GM13976 (cell line): ENCODE data around the gene WNT5B.
"Not testable (repeated sequence)": the region's sequence is repeated elsewhere in the genome, so short reads cannot be mapped to it uniquely, and the experiment has no call there.

Experiments
- DNase-seq: peaks from one replicate; pipeline ENCODE4 v3.0.0; 2012; ENCODE audit warnings: low spot score
- in situ Hi-C: fragments of 300-500 bp; cut with MboI; formaldehyde crosslinking; loops from one replicate; pipeline ENCODE4 v1.12.0; 2022; ENCODE audit warnings: low sequenced_read_pairs, mixed read lengths, inconsistent platforms; ENCODE audit not compliant: unreplicated experiment
- TF ChIP-seq, protein P1 (sequence below): IDR thresholded peaks from 2 replicates; pipeline ENCODE4 v1.5.1; 2012; ENCODE audit warnings: borderline replicate concordance, mild to moderate bottlenecking; ENCODE audit not compliant: insufficient read depth; ENCODE audit errors: extremely low read depth, missing control alignments, control extremely low read depth

The WNT5B gene

DNA sequence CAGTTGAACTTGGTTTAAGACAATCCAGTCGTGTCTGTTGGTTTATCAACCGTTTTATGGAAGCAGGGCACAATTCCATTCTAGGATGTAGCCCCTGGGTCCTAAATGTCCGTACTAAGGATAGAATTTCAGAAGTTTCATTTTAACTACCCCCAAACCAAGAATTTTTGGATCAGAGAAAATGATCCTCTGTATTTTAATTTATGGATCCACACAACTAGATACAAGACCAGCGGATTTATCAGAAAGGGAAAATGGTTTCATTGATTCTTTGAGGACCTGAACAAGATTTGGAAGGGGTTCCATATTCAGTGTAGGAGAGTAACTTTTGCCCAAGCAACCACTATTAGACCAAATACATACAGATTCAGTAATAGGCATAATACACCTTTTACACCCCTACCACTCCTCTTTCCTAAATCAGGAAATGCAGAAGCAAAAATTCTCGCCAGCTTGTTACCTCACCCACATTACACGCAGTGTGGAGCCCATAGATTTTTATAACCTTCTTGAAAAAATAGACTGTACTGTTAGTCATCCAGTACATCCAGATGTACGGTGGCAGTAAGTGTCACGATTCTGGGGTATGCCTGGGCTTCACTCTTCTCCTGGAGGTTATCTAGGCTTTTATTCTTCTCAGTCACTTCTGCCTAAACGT lies 33.2 kb upstream of the WNT5B start:
- no peak for DNase-seq
- in situ Hi-C loops = loop anchor here (25.0 kb wide), 1 partner anchor 1034 kb away; no protein-coding TSS in a partner anchor

DNA sequence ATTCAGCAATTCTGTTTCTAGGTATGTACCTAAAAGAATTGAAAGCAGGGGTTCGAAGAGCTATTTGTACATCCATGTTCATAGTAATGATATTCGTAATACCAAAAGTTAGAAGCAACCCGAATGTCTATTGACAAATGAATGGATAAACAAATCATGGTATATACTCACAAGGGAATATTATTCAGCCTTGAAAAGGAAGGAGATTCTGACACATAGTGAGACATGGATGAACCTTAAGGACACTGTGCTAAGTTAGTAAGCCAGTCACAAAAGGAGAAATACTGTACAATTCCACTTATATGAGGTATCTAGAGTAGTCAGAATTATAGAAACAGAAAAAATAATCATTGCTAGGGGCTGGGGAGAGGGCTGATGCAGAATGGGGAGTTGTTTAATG lies 30.3 kb upstream of the WNT5B start:
- TF ChIP-seq, protein P1, sequence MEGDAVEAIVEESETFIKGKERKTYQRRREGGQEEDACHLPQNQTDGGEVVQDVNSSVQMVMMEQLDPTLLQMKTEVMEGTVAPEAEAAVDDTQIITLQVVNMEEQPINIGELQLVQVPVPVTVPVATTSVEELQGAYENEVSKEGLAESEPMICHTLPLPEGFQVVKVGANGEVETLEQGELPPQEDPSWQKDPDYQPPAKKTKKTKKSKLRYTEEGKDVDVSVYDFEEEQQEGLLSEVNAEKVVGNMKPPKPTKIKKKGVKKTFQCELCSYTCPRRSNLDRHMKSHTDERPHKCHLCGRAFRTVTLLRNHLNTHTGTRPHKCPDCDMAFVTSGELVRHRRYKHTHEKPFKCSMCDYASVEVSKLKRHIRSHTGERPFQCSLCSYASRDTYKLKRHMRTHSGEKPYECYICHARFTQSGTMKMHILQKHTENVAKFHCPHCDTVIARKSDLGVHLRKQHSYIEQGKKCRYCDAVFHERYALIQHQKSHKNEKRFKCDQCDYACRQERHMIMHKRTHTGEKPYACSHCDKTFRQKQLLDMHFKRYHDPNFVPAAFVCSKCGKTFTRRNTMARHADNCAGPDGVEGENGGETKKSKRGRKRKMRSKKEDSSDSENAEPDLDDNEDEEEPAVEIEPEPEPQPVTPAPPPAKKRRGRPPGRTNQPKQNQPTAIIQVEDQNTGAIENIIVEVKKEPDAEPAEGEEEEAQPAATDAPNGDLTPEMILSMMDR = no peak
- in situ Hi-C loops = loop anchor here (25.0 kb wide), 1 partner anchor 1036 kb away; no protein-coding TSS in a partner anchor
- no peak for DNase-seq

More for the DNA sequence above, 33.2 kb upstream of the WNT5B start:
- TF ChIP-seq, protein P1 = no peak

DNA sequence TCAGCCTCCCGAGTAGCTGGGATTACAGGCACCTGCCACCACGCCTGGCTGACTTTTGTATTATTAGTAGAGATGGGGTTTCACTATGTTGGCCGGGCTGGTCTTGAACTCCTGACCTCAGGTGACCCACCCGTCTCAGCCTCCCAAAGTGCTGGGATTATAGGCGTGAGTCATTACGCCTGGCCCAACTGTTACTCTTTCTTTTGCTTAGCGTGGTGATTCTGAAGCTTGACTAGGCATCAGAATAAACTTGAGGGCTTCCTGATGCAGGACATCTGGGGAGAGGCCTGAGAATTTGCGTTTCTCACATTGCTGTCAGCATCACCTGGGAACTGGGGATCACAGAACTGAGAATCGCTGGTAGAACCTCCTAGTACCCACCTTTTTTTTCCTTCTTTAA lies 26.3 kb upstream of the WNT5B start:
- in situ Hi-C loops, DNase-seq: not testable (repeated sequence)

DNA sequence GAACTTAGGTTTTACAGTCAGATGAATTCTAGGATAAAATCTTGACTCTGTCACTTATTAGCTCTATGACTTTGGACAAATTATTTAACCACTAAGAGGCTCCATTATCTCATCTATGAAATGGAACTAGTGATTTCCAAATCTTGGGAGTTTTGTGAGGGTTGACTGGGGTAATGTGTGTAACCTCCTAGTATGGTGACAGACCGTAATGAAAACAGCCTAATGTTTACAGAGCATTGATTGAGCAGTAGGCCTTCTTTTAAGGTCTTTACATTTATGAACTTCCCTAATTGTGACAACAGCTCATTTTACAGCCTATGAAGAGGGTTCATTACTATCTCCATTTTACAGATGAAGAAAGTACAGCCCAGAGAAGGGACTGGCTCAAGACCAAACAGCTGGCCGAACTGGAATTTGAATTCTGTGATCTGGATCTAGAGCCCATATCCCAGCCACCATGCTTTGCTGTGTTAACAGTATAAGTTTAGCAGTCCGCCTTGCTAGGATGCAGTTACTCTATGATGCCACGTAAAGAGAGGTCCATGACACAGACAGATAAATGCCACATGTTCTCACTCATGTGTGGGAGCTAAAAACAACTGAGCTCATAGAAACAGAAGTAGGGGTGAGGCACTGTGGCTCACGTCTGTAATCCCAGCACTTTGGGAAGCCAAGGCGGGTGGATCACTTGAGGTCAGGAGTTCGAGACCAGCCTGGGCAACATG lies 25.6 kb upstream of the WNT5B start:
- no peak for DNase-seq
- TF ChIP-seq, protein P1 = no peak
- in situ Hi-C loops = no loop called here

DNA sequence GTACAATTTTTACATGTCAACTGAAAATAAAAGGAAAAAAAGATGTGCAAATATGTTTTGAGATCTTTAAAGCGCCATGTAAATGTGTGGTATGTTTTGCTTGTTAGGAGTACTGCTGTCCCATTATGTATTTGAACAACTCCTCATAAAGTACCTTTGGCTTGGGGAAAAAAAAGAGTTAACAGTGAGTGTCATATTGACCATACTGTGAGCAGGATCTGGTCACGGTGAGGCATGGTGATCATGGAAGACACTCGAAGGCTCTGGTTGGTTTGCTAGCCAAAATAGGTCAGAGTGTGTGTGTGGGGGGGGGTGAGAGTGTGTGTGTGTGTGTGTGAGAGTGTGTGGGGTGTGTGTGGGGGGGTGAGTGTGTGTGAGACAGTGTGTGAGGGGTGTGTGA lies 24.6 kb upstream of the WNT5B start:
- no peak for DNase-seq
- in situ Hi-C loops = no loop called here
- TF ChIP-seq, protein P1 = no peak

DNA sequence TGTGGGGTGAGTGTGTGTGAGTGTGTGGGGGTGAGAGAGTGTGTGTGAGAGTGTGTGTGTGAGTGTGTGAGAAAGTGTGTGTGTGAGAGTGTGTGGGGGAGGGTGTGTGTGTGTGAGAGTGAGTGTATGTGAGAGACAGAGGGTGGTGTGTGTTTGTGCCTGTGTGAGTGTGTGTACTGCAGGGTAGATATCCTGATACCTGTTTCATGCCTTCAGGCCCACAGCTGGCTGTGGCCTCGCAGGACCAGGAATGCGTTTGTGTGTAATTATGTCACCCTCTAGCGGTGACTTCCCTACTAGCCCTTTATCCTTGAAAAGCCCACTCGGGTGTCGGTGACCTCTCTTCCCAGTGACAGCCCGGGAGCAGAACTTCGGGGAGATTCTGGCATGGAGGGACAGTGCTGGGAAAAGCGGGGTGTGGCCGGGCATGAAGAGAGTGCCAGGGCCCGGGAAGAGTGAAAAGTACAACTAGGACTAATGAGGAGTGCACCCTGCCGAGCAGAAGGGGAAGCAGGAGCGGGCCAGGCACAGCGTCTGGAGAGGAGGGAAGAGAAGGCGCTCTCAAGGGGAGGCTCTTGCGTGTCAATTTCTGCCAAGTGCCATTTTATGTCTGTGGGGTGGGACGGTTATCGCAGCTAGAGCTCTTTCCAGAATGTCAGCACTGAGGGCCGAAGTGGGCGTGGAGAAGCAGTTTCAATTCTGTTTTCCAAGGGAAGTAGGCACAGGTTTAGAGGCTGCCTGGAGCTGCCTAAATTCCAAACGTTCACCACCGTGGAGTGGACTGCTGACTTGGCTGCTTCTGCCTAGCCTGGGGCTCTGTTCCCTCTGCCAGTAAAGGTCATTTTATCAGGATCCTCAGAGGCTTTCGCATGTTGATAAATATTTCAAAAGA lies 23.7 kb upstream of the WNT5B start:
- TF ChIP-seq, protein P1 = peak; percentile 69
- peak; percentile 67 for DNase-seq
- in situ Hi-C loops = no loop called here
